HepG2 (cell line): ENCODE measurements around the gene CD72. TPM values are rescaled to one million over a fixed set of nuclear protein-coding genes. Genes with fewer than 3 reads are reported as not detected.

ENCODE experiments used
- EHMT2 ChIP-seq: fragments of 200-600 bp; sonication (generic); IDR thresholded peaks from 2 replicates; pipeline ENCODE4 v1.7.0; 2017; ENCODE audit warnings: antibody characterized with exemption, low read depth, low read length, borderline replicate concordance
- GABPA ChIP-seq, 2 experiments: IDR thresholded peaks; 2 replicates each; pipeline ENCODE4 v1.6.1; 2011 to 2016; ENCODE audit warnings: low read depth in 2 of 2, low read length in 1 of 2, missing biosample characterization in 1 of 2, missing genetic modification characterization in 1 of 2
- HIC2 ChIP-seq: sonication (generic); formaldehyde crosslinking; IDR thresholded peaks from 2 replicates; pipeline ENCODE4 v1.9.0; 2022; ENCODE audit warnings: low read depth, missing genetic modification reagents
- ISX ChIP-seq: sonication (generic); formaldehyde crosslinking; conservative IDR thresholded peaks from 2 replicates; pipeline ENCODE4 v1.5.0; 2020; ENCODE audit warnings: missing genetic modification reagents
- KDM2A ChIP-seq: sonication (generic); formaldehyde crosslinking; IDR thresholded peaks from 2 replicates; pipeline ENCODE4 v1.4.0; 2020; ENCODE audit warnings: low read depth, missing genetic modification reagents, borderline replicate concordance
- KMT2A ChIP-seq: sonication (generic); formaldehyde crosslinking; IDR thresholded peaks from 2 replicates; pipeline ENCODE4 v1.4.0; 2020; ENCODE audit warnings: missing genetic modification reagents
- MED1 ChIP-seq: sonication (generic); formaldehyde crosslinking; IDR thresholded peaks from 2 replicates; pipeline ENCODE4 v1.4.0; 2020; ENCODE audit warnings: missing genetic modification reagents
- MZF1 ChIP-seq: sonication (generic); formaldehyde crosslinking; IDR thresholded peaks from 2 replicates; pipeline ENCODE4 v1.8.1; 2023; ENCODE audit warnings: mild to moderate bottlenecking, missing genetic modification reagents, borderline replicate concordance
- POLR2A ChIP-seq, 2 experiments: IDR thresholded peaks; 2 replicates each; pipeline ENCODE4 v1.6.1; 2011; ENCODE audit warnings: low read depth in 2 of 2, low read length in 2 of 2, mild to moderate bottlenecking in 1 of 2, moderate library complexity in 1 of 2; ENCODE audit not compliant: insufficient read depth in 1 of 2
- RFXANK ChIP-seq: IDR thresholded peaks from 2 replicates; pipeline ENCODE4 v1.6.1; 2016
- SALL1 ChIP-seq: sonication (generic); formaldehyde crosslinking; IDR thresholded peaks from 2 replicates; pipeline ENCODE4 v1.8.0; 2022; ENCODE audit warnings: mild to moderate bottlenecking, missing genetic modification reagents
- ZBTB25 ChIP-seq: IDR thresholded peaks from 2 replicates; pipeline ENCODE4 v1.6.1; 2018; ENCODE audit warnings: missing genetic modification reagents
- ZFP82 ChIP-seq: sonication (generic); formaldehyde crosslinking; IDR thresholded peaks from 2 replicates; pipeline ENCODE4 v1.5.1; 2020; ENCODE audit warnings: mild to moderate bottlenecking, missing genetic modification reagents, borderline replicate concordance
- ZMAT5 ChIP-seq: sonication (generic); formaldehyde crosslinking; IDR thresholded peaks from 2 replicates; pipeline ENCODE4 v1.5.0; 2020; ENCODE audit warnings: mild to moderate bottlenecking, low read depth, missing genetic modification reagents, borderline replicate concordance
- ZNF343 ChIP-seq: sonication (generic); formaldehyde crosslinking; IDR thresholded peaks from 2 replicates; pipeline ENCODE4 v1.4.0; 2020; ENCODE audit warnings: mild to moderate bottlenecking, missing genetic modification reagents
- ZNF569 ChIP-seq: sonication (generic); formaldehyde crosslinking; IDR thresholded peaks from 2 replicates; pipeline ENCODE4 v1.5.0; 2020; ENCODE audit warnings: mild to moderate bottlenecking, missing genetic modification reagents, moderate library complexity, borderline replicate concordance
- ZNF652 ChIP-seq: IDR thresholded peaks from 2 replicates; pipeline ENCODE4 v1.6.1; 2016; ENCODE audit warnings: low read depth, borderline replicate concordance
- ZNF761 ChIP-seq: sonication (generic); formaldehyde crosslinking; conservative IDR thresholded peaks from 2 replicates; pipeline ENCODE4 v1.4.0; 2020; ENCODE audit warnings: mild to moderate bottlenecking, missing genetic modification reagents
- polyA plus RNA-seq, 8 experiments: library from polyadenylated mRNA; depleted of rRNA in 3 of 8; stranded (reverse) in 7 of 8; unstranded in 1 of 8; fragments of >200 nt; fragmentation: Illumina TruSeq in 4 of 8; extraction: Trizol in 4 of 8; gene quantifications; 2 replicates each; pipeline versions ENCODE4 v1.2.1 to v1.2.3, GENCODE V29; 2011 to 2016; ENCODE audit warnings: low read depth in 4 of 8, missing spikeins in 1 of 8, mixed read lengths in 1 of 8; ENCODE audit not compliant: insufficient read depth in 1 of 8
- total RNA-seq, 5 experiments: library from RNA; depleted of rRNA; stranded (reverse); fragments of >200 nt; fragmentation: Illumina TruSeq; extraction: Trizol; gene quantifications; 2 replicates each; pipeline ENCODE4 v1.2.3, GENCODE V29; 2016; ENCODE audit warnings: low read depth in 1 of 5
- TF ChIP-seq, protein P1 (sequence below): sonication (generic); formaldehyde crosslinking; IDR thresholded peaks from 2 replicates; pipeline ENCODE4 v1.4.0; 2020; ENCODE audit warnings: missing genetic modification reagents
- TF ChIP-seq, protein P2 (sequence below): sonication (generic); formaldehyde crosslinking; IDR thresholded peaks from 2 replicates; pipeline ENCODE4 v1.8.0; 2022; ENCODE audit warnings: missing genetic modification reagents, mild to moderate bottlenecking, moderate library complexity, borderline replicate concordance

CD72 gene
- total and polyA plus RNA-seq, 2 of the 13 experiments (the other 11 are each of a cell fraction or from before 2014, with no cell fraction given), result 0.18 to 1.1 TPM

DNA sequence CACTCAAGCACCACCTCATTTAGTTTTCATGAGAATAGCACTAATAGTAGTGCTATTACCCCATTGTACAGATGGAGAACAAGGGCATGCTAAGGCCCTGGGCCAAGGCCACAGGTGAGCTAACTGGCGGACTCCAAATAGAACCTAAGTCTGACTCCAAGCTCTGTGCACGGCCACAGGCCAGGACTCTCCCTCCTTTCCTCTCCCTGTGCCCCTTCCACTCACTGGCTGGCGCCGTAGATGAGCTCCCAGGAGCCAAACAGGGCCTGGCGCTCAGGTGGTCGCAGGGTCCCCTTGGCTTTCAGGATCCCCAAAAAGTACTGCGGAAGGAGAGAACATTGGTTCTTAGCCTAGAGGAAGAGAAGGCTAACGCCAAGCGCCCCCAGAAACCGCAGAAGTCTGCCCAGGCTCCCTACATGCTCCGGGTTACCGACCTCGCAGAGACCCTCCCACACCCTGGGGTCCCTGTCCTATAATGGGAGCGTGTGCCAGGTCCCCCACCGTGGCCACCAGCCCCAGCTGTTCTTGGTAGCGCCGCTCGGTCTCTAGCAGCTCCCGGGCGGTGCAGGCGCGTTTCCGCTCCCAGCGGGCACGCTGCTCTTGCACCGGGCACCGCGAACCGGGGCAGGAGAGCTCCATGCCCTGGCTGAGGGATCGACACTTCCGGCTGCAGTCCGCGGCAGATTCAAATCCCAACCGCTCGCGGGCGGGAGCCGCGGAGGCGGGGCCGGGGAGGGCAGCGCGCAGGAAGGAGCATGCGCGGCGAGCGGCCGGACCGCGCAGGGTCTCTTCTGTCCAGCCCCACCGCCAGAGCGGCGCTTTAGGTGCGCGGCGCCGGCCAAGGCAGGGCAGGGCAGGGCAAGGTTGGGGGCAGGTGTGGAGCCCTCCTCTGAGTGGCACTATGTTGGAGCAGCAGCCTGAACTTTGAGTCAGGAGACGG lies 46.6 kb upstream of the CD72 start, which contains the start of gene ARHGEF39 (continued):
- TF ChIP-seq, protein P1, sequence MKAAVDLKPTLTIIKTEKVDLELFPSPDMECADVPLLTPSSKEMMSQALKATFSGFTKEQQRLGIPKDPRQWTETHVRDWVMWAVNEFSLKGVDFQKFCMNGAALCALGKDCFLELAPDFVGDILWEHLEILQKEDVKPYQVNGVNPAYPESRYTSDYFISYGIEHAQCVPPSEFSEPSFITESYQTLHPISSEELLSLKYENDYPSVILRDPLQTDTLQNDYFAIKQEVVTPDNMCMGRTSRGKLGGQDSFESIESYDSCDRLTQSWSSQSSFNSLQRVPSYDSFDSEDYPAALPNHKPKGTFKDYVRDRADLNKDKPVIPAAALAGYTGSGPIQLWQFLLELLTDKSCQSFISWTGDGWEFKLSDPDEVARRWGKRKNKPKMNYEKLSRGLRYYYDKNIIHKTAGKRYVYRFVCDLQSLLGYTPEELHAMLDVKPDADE (CRISPR knock-in tag), result 0 out of 2 replicates have a peak, but pooled peaks have one; percentile 43
- peak; percentile 78 for TF ChIP-seq MED1 (CRISPR knock-in tag)
- 0 out of 2 replicates have a peak, but pooled peaks have one; percentile 37 for TF ChIP-seq ZFP82 (CRISPR knock-in tag)
- TF ChIP-seq POLR2A (IDR thresholded peaks at IDR 0.05; ENCODE audit: insufficient read depth in 1 of 2, low read depth in 2 of 2, low read length in 2 of 2), result peak in 1 of 2 experiments; percentile 75; a peak in 1 of 4 replicates
- peak; percentile 60; the same call in 1 of the 2 replicates for TF ChIP-seq ISX
- peak; percentile 85 for TF ChIP-seq SALL1 (CRISPR knock-in tag)
- TF ChIP-seq ZNF343 (CRISPR knock-in tag), result 0 out of 2 replicates have a peak, but pooled peaks have one; percentile 59
- peak; percentile 74; the same call in 1 of the 2 replicates for TF ChIP-seq ZNF761 (CRISPR knock-in tag)
- peak; percentile 85; the same call in 1 of the 2 replicates for TF ChIP-seq ZBTB25 (CRISPR knock-in tag)
- no peak for TF ChIP-seq EHMT2
- TF ChIP-seq RFXANK, result 0 out of 2 replicates have a peak, but pooled peaks have one; percentile 35
- TF ChIP-seq, protein P2, sequence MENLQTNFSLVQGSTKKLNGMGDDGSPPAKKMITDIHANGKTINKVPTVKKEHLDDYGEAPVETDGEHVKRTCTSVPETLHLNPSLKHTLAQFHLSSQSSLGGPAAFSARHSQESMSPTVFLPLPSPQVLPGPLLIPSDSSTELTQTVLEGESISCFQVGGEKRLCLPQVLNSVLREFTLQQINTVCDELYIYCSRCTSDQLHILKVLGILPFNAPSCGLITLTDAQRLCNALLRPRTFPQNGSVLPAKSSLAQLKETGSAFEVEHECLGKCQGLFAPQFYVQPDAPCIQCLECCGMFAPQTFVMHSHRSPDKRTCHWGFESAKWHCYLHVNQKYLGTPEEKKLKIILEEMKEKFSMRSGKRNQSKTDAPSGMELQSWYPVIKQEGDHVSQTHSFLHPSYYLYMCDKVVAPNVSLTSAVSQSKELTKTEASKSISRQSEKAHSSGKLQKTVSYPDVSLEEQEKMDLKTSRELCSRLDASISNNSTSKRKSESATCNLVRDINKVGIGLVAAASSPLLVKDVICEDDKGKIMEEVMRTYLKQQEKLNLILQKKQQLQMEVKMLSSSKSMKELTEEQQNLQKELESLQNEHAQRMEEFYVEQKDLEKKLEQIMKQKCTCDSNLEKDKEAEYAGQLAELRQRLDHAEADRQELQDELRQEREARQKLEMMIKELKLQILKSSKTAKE (CRISPR knock-in tag), result peak; percentile 82; the same call in 1 of the 2 replicates
- TF ChIP-seq ZMAT5 (CRISPR knock-in tag), result no peak
- TF ChIP-seq GABPA (IDR thresholded peaks at IDR 0.05; ENCODE audit: low read depth, low read length), result no peak
- peak; percentile 88 for TF ChIP-seq GABPA (CRISPR knock-in tag; IDR thresholded peaks at IDR 0.05; ENCODE audit: low read depth)
- no peak for TF ChIP-seq ZNF652 (CRISPR knock-in tag)
- TF ChIP-seq MZF1 (CRISPR knock-in tag), result no peak
- peak; percentile 91 for TF ChIP-seq HIC2 (CRISPR knock-in tag)
- TF ChIP-seq ZNF569 (CRISPR knock-in tag), result no peak
- TF ChIP-seq KMT2A (CRISPR knock-in tag), result peak; percentile 84
- TF ChIP-seq KDM2A (CRISPR knock-in tag), result peak; percentile 84
